HL-60/S4 treated with retinoic acid at 250 ng/mL for 4 days and 3 days (cell line): ENCODE measurements around the gene OR6Q1.

Experiments used
- in situ Hi-C: fragments of 300-500 bp; cut with MboI; formaldehyde crosslinking; loops from 2 replicates; pipeline ENCODE4 v1.7.0; 2022; ENCODE audit warnings: low sequenced_read_pairs

The OR6Q1 gene

GRCh38 chr11:58057481-58057880 lies 26.7 kb downstream of the OR6Q1 start:
- in situ Hi-C loops = no loop called here

DNA sequence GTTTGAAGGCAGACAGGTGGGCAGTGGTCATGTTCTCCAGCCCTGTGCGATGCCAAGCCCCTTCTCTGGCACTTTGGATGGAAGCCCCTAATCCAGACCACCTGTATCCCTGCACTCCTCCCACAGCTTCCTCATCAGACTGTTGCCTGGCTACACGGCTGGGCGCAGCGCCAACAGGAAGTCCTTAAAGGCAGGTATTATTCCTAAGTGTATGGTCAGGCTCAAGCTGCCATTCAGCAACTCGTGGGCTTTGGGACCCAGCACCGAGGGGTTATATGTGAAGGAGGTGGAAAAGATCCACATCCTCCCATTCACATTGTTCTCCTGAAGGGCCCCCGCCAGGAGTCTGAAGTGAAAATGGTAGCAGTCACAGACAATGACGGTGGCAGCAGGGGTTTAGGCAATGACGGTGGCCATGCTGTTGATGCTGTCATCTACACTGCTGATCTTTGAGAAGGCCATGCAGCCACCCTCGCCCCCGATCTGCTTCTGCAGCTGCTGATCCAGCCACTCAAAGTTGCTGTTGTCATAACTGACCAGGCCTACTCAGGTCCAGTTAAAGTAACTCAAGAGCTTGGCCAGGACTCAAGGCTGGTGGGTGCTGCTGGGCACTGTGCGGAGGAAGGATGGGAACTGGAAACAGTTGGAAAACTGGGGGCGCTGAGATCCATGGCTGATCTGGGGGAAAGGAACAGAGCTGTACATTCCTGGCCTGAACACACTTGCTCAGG lies 27.7 kb downstream of the OR6Q1 start:
- in situ Hi-C loops = no loop called here

- in situ Hi-C loops = no loop called here
These were observed 28.2 kb downstream of the OR6Q1 start for GRCh38 chr11:58059007-58059350.

- in situ Hi-C loops = no loop called here
These were observed 29.8 kb downstream of the OR6Q1 start for GRCh38 chr11:58060535-58060934.

- in situ Hi-C loops = no loop called here
These were observed 30.4 kb downstream of the OR6Q1 start for GRCh38 chr11:58060939-58061672.

DNA sequence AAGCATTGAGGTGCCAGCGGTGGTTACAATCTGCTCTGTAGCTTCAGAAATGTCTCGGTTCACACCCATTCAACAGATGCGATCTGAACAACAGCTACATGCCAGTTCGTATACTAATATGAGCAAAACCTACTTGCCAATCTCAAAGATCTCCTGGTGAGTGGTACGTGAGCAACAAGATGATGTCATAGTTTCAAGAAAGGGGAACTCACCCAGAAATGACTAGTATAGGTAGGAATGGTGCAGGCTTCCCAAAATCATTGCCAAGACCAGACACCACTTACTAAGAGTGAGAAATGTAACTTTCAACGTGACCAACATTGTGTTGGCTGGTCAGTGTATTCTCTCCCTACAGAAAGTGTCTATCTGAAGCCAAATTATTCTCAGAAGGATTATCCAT lies 31.1 kb downstream of the OR6Q1 start:
- in situ Hi-C loops = no loop called here

DNA sequence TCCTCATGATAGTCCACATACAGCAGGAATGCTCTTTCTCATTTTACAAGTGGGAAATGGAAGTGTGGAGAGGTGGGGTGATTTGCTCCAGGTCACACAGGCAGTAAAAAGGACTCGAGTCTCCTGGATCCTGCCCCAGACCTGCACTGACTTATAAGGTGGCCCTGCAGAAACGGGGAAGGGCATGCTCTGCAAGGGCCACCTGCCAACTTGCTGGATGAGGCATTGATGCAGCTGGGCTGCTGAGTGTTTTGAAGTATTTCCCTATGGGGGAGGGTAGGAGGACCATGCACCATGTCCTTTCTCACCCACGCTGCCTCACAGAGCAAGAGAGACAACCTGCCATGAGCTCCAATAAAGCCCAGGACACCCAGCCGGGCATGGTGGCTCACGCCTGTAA lies 36.9 kb downstream of the OR6Q1 start:
- in situ Hi-C loops = no loop called here

DNA sequence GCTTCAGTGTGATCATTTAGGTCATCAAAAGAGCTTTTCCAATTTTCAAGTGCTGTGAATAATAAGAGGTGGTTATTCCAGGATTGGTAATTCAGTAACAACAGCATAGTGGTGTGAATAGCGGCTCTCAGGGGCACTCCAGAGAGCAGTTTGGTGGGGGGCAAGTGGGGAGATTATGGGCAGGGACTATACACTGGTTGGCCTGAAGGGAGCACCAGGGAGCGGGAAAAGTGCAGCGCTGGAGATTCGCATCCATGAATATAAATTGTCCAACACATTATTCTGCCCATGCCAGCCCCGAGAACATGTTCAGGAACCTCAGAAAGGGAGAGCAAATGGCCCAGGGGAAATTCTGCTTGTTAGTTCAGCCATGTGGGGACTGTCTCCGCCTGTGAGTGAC lies 37.9 kb downstream of the OR6Q1 start:
- in situ Hi-C loops = no loop called here

DNA sequence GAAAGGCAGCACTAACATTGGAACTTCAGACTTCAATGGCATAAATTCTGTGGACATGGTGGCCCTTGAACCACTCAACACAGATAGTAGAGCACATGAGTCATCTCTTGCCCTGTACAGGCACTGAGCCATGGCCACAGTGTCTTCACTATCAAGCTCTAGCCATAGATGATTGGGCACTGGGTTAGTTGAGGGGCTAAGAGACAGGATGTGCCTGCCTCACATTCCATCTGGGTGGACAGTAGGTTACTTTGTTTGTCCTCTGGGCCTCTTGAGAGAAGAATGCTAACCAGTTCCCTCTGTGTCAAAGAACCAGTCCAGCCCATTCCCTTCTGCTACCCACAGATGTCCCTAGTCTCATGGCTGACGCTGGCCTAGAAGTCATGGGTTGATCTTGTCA lies 39.8 kb downstream of the OR6Q1 start:
- in situ Hi-C loops = no loop called here

DNA sequence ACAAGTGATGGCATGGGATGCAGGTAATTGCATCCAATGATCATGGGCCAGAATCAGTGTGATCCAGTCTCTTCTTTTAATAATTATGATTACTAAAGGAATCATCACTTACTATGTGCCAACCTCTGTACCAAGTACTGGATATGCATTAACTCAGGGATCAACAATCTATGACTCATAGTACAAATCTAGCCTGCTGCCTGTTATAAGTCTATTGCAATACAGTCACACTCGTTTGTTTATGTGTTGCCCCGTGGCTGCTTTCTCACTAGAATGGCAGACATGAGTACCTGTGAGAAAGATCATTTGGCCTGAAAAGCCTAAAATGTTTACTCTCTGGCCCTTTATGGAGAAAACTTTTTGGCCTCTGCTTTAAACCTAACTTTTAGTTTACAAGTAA lies 45.0 kb downstream of the OR6Q1 start:
- in situ Hi-C loops = no loop called here
